HUES6 (cell line): Measurements from ENCODE around the gene TMEM132E.

ENCODE experiments used
- H3K27ac ChIP-seq: 2 replicates; pipeline ENCODE4 v1.7.0; 2013; ENCODE audit warnings: low read depth, mild to moderate bottlenecking, low read length, inconsistent platforms
- H3K27me3 ChIP-seq: 2 replicates; pipeline ENCODE4 v1.6.1; 2013; ENCODE audit warnings: low read length; ENCODE audit not compliant: control insufficient read depth, insufficient read depth
- H3K36me3 ChIP-seq: 2 replicates; pipeline ENCODE4 v1.6.1; 2013; ENCODE audit warnings: low read length; ENCODE audit not compliant: control insufficient read depth, insufficient read depth
- H3K4me1 ChIP-seq: 2 replicates; pipeline ENCODE4 v1.6.1; 2013; ENCODE audit warnings: low read length; ENCODE audit not compliant: control insufficient read depth, insufficient read depth
- H3K4me3 ChIP-seq: 2 replicates; pipeline ENCODE4 v1.5.1; 2013; ENCODE audit warnings: low read depth, low read length
- H3K9ac ChIP-seq: one replicate; pipeline ENCODE4 v1.6.1; 2013; ENCODE audit warnings: mild to moderate bottlenecking, low read length
- H3K9me3 ChIP-seq: 2 replicates; pipeline ENCODE4 v1.6.1; 2013; ENCODE audit warnings: low read depth, low read length; ENCODE audit not compliant: control insufficient read depth, insufficient read depth

TMEM132E gene

DNA sequence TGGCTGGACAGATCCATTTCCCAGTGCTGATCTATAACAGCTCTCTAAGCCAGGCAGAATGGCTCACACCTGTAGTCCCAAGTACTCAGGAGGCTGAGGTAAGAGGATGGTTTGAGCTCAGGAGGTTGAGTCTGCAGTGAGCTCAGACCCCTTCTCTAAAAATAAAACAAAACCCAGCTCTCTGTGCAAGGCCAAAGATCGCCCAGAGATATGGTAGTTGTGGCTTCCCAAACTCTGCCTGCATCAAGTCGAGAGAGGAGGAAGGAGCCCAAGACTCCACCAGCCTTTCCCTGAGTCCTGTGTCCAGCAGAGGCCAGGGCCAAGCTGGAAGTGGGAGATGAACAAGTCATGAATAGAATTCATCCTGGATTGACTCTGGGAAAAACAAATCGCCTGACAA lies 88.8 kb downstream of the TMEM132E start:
- Histone ChIP-seq H3K9me3 (no peaks in the 10 kb centered on the region), H3K4me3 (no peak overlapping the region), H3K27me3 (peaks cover 9% of the 10 kb centered on the region; the same call in 1 of the 2 replicates), H3K27ac (no peak overlapping the region), H3K36me3 (no peaks in the 10 kb centered on the region), H3K9ac (no peak overlapping the region), H3K4me1 (peaks cover 25% of the 10 kb centered on the region)

DNA sequence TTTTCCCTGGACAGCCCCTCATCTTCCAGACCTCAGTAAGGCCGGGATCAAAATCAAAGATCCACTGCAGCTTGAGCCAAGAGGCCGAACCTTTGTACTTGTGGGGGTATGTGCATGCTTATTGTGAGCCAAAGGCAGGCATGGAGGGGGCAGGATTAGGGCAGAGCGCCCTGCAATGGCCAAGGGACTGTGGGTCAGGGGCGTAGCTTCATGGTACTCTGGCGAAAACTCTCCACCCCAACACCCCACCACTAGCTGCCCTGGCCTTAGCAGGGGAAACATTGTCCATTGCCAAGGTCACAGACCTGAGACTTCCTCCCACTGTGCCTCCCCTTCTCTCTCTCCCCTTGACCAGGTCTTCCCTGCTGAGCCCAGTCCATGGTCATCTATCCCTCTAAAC lies 90.1 kb downstream of the TMEM132E start:
- H3K4me3 ChIP-seq, result no peak overlapping the region
- H3K4me1 ChIP-seq, result peaks cover 25% of the 10 kb centered on the region
- H3K36me3 ChIP-seq, result no peaks in the 10 kb centered on the region
- no peaks in the 10 kb centered on the region for H3K9me3 ChIP-seq
- H3K9ac ChIP-seq, result no peak overlapping the region
- H3K27me3 ChIP-seq, result peaks cover under 1% of the 10 kb centered on the region; the same call in 1 of the 2 replicates
- no peak overlapping the region for H3K27ac ChIP-seq

DNA sequence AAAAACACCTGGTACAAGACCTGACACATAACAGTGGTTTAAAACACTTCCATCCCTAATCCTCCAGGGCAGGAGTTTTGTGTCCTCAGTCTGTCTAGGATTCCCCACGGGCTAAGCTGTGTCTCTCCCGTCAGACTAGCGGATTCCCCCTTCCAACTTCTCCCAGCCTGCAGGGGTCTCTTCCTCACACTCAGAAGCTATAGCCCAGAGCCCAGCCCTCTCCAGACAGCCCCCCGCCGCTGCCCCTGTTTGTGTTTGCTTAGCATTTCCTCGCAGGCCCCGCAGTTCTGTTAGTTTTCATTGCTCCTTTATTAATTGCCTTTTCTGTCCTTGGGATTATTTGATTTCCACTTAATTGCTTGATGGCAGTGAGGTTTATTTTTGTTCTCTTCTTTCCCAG lies 91.2 kb downstream of the TMEM132E start:
- Histone ChIP-seq H3K4me1 (peaks cover 17% of the 10 kb centered on the region), H3K9ac (no peak overlapping the region)

DNA sequence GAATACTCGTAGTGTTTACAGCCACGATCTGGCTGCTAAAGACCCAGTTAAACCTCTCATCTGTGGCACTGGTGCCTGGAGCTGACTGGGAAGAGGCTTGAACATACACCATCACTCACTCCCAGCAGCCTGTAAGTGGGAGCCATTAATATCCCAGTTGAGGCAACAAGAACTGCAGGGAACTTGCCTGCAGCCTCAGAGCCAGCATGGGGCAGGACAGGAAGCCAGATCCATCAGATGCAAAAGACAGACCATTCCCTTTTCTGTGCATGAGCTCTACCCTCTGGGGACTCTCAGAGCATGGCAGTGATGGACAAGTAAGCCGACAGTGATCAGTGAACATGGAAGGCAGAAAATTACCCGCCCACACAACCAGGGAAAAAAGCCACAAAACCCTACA lies 91.8 kb downstream of the TMEM132E start:
- peaks cover 14% of the 10 kb centered on the region for H3K4me1 ChIP-seq
- H3K9me3 ChIP-seq, result no peaks in the 10 kb centered on the region
- no peak overlapping the region for H3K27ac ChIP-seq
- H3K9ac ChIP-seq, result no peak overlapping the region
- no peak overlapping the region for H3K4me3 ChIP-seq
- H3K36me3 ChIP-seq, result no peaks in the 10 kb centered on the region
- no peaks in the 10 kb centered on the region; the same call in 1 of the 2 replicates for H3K27me3 ChIP-seq

More for the DNA sequence above, 91.2 kb downstream of the TMEM132E start:
- H3K9me3 ChIP-seq, result no peaks in the 10 kb centered on the region
- no peak overlapping the region for H3K4me3 ChIP-seq
- no peaks in the 10 kb centered on the region; the same call in 1 of the 2 replicates for H3K27me3 ChIP-seq
- no peak overlapping the region for H3K27ac ChIP-seq
- no peaks in the 10 kb centered on the region for H3K36me3 ChIP-seq

DNA sequence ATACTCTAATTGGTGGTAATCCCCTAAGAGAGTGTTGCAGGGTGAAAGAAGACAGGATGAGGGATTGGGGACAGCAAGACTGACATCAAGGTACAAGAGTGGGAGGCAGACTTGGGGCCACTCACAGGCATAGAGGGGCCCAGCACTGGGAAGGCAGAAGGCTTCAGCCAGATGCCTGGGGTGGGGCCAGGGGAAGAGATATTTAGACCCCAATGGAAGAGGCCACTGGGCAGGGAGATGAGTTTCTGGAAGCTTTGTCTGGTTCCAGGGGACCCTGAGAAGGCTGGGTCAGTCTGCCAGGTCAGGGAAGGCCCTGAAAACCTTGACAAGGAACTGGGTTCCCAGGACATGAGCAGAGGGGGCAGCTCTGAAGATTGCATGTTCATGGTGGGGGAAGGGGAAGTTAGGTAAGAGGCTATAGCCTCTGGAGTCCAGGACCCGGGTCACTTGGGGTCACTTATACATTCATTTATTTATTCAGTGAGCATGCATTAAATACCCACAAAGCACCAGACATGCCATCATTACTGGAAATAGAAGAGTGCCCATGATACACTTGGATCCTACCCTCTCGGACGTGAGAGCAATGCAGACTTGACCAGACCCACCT lies 92.9 kb downstream of the TMEM132E start:
- no peaks in the 10 kb centered on the region; the same call in 1 of the 2 replicates for H3K27me3 ChIP-seq
- H3K9ac ChIP-seq, result no peak overlapping the region
- no peaks in the 10 kb centered on the region for H3K9me3 ChIP-seq
- H3K4me1 ChIP-seq, result peaks cover 11% of the 10 kb centered on the region
- H3K27ac ChIP-seq, result no peak overlapping the region
- no peak overlapping the region for H3K4me3 ChIP-seq
- no peaks in the 10 kb centered on the region for H3K36me3 ChIP-seq

DNA sequence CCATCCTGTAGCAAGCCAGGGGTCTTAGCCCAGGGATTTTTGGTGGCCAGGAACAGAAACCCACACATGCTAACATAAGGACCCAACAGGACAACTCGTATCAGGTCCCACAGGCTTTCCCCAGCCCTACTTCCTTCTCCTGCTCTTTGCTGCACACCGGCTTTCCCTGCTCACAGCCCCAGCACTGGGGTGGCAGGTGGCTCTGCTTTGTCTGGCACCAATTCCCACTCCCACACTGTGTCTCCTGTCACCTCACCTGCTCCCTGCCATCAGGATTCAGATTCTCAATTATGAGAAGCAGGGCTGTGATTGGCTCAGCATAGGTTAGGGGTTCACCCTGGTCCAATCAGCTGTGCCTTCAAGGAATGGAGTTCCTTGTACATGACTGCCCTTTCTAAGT lies 94.1 kb downstream of the TMEM132E start:
- H3K36me3 ChIP-seq, result no peaks in the 10 kb centered on the region
- H3K4me1 ChIP-seq, result peaks cover 11% of the 10 kb centered on the region
- no peak overlapping the region for H3K9ac ChIP-seq
- no peaks in the 10 kb centered on the region for H3K9me3 ChIP-seq
- H3K27ac ChIP-seq, result no peak overlapping the region
- peaks cover 2% of the 10 kb centered on the region; the same call in 1 of the 2 replicates for H3K27me3 ChIP-seq
- H3K4me3 ChIP-seq, result no peak overlapping the region

DNA sequence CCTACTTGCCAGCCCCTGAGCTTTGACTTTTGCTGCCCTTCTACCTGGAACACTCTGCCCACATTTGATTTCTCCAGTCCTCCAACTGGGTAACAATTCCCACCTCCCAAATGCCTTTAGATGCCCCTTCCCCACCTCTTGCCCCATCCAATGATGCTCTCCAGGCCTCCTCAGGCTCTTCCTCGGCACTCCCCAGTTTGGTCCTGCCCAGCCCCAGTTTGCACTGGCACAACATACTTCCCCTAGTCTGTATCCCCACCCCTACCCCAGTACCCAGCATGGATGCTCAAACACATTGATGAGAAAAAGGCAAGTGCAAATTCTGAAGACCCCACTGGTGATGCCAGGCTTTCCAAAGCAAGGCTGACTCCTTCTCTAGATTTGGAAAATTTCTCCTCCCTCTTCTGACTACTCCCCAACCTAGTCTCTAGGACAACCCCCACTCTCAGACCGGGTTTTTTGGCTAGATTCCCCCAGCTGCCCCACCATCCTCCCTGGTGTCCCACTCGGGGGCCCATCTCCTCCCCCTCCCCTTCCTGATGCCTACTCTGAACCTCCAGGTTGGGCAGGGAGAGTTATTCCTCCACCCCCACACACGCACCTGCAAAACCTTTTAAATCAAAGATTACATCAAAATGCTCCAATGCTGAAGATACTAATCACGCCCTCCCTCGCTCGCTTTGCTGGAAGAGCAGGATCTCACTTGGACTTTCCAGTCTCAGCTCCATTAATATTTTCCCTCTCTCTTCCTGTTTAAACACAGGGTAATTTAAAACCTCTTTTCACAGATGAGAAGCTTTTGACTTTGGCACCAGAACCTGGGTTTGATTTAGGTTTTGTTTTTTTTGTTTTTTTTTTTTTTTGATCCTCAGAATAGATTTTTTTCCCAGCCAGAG lies 94.9 kb downstream of the TMEM132E start:
- Histone ChIP-seq H3K4me3 (no peak overlapping the region), H3K27me3 (peaks cover 8% of the 10 kb centered on the region; the same call in 1 of the 2 replicates), H3K9ac (no peak overlapping the region), H3K4me1 (peaks cover 11% of the 10 kb centered on the region), H3K9me3 (no peaks in the 10 kb centered on the region), H3K36me3 (no peaks in the 10 kb centered on the region), H3K27ac (no peak overlapping the region)

DNA sequence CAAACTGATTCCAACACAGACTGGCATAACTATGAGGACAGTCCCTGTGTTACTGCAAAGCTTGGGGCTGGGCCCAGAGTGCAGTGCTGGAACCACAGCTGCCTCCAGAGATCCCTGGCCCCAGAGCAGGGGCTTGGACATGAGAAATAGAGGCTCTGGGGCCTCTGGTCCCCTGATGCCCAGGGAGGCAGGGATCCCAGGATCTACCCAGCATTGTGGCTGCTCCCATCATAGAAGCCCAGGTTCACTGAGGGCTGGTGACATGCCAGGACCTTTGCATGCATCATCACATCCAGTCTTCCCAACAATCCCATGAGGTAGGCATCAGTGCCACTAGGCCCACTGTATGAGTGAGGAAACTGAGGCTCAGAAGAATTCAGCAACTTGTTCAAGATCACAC lies 95.8 kb downstream of the TMEM132E start:
- Histone ChIP-seq H3K9ac (no peak overlapping the region), H3K27me3 (peaks cover 9% of the 10 kb centered on the region; the same call in 1 of the 2 replicates), H3K4me3 (no peak overlapping the region), H3K4me1 (peaks cover 10% of the 10 kb centered on the region), H3K9me3 (no peaks in the 10 kb centered on the region), H3K36me3 (no peaks in the 10 kb centered on the region), H3K27ac (no peak overlapping the region)

DNA sequence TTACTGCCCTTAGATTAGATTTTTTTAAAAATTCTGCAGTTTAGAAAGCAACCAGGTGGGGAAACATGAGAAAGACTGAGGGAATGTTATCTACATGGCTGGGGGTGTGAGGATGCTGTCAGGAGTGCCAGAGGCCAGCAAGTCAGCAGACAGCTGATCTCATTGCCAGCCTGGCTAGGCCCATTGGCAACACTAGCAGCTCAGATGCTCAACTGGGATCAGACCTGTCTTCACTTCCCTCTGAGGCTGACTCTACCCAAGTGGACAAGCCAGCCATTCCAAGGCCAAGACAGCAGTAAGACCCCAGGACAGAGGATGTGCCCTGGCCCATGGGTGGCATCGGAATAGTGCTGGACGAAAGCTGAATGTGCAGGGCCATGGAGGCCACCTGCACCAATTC lies 96.2 kb downstream of the TMEM132E start:
- Histone ChIP-seq H3K27me3 (peaks cover 12% of the 10 kb centered on the region; the same call in 1 of the 2 replicates), H3K9me3 (no peaks in the 10 kb centered on the region), H3K4me1 (peaks cover 7% of the 10 kb centered on the region), H3K27ac (no peak overlapping the region), H3K4me3 (no peak overlapping the region), H3K36me3 (no peaks in the 10 kb centered on the region), H3K9ac (no peak overlapping the region)

DNA sequence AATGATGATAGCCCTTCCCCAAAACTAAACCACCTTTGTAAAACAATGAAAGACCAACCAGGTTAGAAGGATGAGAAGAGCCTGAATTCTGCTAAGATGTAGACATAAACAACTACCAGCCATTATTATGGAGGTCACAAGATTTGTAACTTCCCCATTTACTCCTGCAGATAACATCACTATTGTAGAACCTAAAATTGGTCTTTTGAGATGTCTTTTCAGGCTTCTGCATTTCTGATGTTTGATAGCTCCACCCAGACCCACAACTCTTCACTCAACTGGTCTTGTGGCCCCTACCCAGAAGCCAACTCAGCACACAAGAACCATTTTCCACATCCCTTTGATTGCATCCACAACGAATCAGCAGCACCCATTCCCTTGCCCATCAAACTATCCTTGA lies 100.8 kb downstream of the TMEM132E start:
- H3K9me3 ChIP-seq, result no peaks in the 10 kb centered on the region
- H3K9ac ChIP-seq, result no peak overlapping the region
- peaks cover 16% of the 10 kb centered on the region; the same call in 1 of the 2 replicates for H3K27me3 ChIP-seq
- H3K4me1 ChIP-seq, result peaks cover 3% of the 10 kb centered on the region; the same call in 1 of the 2 replicates
- no peak overlapping the region for H3K4me3 ChIP-seq
- H3K36me3 ChIP-seq, result no peaks in the 10 kb centered on the region
- H3K27ac ChIP-seq, result no peak overlapping the region

DNA sequence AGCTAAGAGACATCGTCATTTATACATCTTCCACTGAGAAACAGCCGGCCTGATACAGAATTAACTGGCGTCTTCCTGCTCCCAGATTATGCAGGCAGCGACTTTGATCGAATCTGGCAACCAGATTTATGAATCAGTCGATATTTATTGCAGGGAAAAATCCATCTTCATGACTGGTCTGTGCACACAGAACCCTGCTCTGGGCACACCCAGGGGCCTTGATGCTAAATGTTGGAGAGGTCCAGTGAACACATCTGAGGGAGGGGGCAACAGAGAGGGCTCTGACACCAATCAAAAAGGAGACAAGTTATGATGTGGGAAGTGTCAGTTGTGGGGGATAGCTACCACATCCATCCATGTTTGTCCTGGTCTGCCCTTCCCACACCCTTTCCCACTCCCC lies 102.9 kb downstream of the TMEM132E start:
- no peaks in the 10 kb centered on the region for H3K36me3 ChIP-seq
- no peak overlapping the region for H3K9ac ChIP-seq
- H3K27me3 ChIP-seq, result peaks cover 35% of the 10 kb centered on the region; the same call in 1 of the 2 replicates
- no peaks in the 10 kb centered on the region for H3K9me3 ChIP-seq
- H3K4me3 ChIP-seq, result no peak overlapping the region
- H3K27ac ChIP-seq, result no peak overlapping the region
- H3K4me1 ChIP-seq, result no peaks in the 10 kb centered on the region
